GM12891 (cell line): ENCODE measurements around the gene GRHL1.

Source experiments
- PAX5 ChIP-seq: IDR thresholded peaks from 2 replicates; pipeline ENCODE4 v1.6.1; 2011; ENCODE audit warnings: low read length, moderate library complexity, mild to moderate bottlenecking; ENCODE audit not compliant: insufficient read depth, severe bottlenecking
- POLR2A ChIP-seq: IDR thresholded peaks from 2 replicates; pipeline ENCODE4 v1.6.1; 2011; ENCODE audit warnings: low read depth, low read length, control low read depth
- POLR2AphosphoS5 ChIP-seq: IDR thresholded peaks from 2 replicates; pipeline ENCODE4 v1.6.1; 2011; ENCODE audit warnings: low read depth, low read length, control low read depth
- POU2F2 ChIP-seq: IDR thresholded peaks from 2 replicates; pipeline ENCODE4 v1.6.1; 2011; ENCODE audit warnings: low read depth, mild to moderate bottlenecking, control low read depth, low read length, moderate library complexity
- SPI1 ChIP-seq: IDR thresholded peaks from 2 replicates; pipeline ENCODE4 v1.6.1; 2011; ENCODE audit warnings: low read depth, low read length, control low read depth
- TAF1 ChIP-seq: IDR thresholded peaks from 2 replicates; pipeline ENCODE4 v1.6.1; 2011; ENCODE audit warnings: low read depth, low read length, control low read depth

GRCh38 chr2:9994462-9994861, 43.0 kb downstream of the GRHL1 start:
- no peak for TF ChIP-seq POLR2A
- no peak for TF ChIP-seq POLR2AphosphoS5
- no peak for TF ChIP-seq PAX5
- TF ChIP-seq TAF1: no peak
- no peak for TF ChIP-seq SPI1
- no peak for TF ChIP-seq POU2F2
